ENCODE results near the gene CPB1.

DNA sequence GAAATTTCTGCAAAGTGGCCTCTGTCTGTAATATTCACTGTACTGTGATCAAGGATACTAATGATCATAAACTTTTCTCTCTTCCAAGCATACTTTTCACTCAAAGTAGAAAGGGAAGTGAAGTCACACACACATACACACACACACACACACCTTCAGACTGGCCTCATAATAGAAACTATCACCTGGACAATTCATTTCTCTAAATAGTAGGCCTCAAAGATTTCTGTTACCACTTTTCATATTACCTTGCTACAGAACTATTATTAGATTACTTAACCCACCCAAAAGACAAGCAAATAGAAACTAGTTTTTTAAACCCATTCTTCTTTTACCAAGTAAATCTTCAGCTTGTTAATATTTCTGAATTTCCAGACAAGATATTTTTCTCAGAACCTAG is 12.2 kb downstream of the CPB1 start:
- TF ChIP-seq, protein P1, sequence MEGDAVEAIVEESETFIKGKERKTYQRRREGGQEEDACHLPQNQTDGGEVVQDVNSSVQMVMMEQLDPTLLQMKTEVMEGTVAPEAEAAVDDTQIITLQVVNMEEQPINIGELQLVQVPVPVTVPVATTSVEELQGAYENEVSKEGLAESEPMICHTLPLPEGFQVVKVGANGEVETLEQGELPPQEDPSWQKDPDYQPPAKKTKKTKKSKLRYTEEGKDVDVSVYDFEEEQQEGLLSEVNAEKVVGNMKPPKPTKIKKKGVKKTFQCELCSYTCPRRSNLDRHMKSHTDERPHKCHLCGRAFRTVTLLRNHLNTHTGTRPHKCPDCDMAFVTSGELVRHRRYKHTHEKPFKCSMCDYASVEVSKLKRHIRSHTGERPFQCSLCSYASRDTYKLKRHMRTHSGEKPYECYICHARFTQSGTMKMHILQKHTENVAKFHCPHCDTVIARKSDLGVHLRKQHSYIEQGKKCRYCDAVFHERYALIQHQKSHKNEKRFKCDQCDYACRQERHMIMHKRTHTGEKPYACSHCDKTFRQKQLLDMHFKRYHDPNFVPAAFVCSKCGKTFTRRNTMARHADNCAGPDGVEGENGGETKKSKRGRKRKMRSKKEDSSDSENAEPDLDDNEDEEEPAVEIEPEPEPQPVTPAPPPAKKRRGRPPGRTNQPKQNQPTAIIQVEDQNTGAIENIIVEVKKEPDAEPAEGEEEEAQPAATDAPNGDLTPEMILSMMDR (IDR thresholded peaks at IDR 0.05; ENCODE audit: low read length) = no peak
- no peak for TF ChIP-seq EZH2 (IDR thresholded peaks at IDR 0.05; ENCODE audit: borderline replicate concordance, low read length)
